Stomach (tissue), 9 donors: ENCODE data around the gene ADAM19. TPM values are rescaled to one million over a fixed set of nuclear protein-coding genes. Genes with fewer than 3 reads are reported as not detected.

ENCODE experiments used
- DNase-seq, 2 donors: peaks; one replicate each; pipeline versions ENCODE4 v3.0.0 to v3.0.0-alpha.2; 2013 to 2019
- H3K27ac ChIP-seq, 5 donors: fragments of 200-600 bp in 4 of 5; sonication (generic) in 4 of 5; one replicate each; pipeline ENCODE4 v1.5.1; 2013 to 2019; ENCODE audit warnings: mild to moderate bottlenecking in 1 of 5, moderate library complexity in 1 of 5
- H3K27me3 ChIP-seq, 3 donors: fragments of 200-600 bp; sonication (generic); one replicate each; pipeline ENCODE4 v1.5.1; 2017 to 2019; ENCODE audit warnings: mixed run types in 1 of 3
- H3K36me3 ChIP-seq, 4 donors: fragments of 200-600 bp; sonication (generic); 1 replicate in 3 of 4; 2 replicates in 1 of 4; pipeline ENCODE4 v1.5.1; 2016 to 2019
- H3K4me1 ChIP-seq, 4 donors: fragments of 200-600 bp; sonication (generic); one replicate each; pipeline ENCODE4 v1.5.1; 2016 to 2019
- H3K4me3 ChIP-seq, 4 donors: fragments of 200-600 bp; sonication (generic) in 3 of 4; one replicate each; pipeline ENCODE4 v1.5.1; 2016 to 2019; ENCODE audit warnings: mild to moderate bottlenecking in 1 of 4
- H3K9me3 ChIP-seq, 4 donors: fragments of 200-600 bp; sonication (generic); one replicate each; pipeline ENCODE4 v1.5.1; 2016 to 2019
- CTCF ChIP-seq, 7 experiments: fragments of 450-650 bp in 4 of 7; fragments of 200-600 bp in 3 of 7; sonication (generic) in 3 of 7; IDR thresholded peaks; one replicate each; pipeline ENCODE4 v1.5.1; 2016 to 2019; ENCODE audit warnings: antibody characterized with exemption in 7 of 7, control low read depth in 2 of 7, mild to moderate bottlenecking in 1 of 7
- EP300 ChIP-seq: sonication (generic); formaldehyde crosslinking; IDR thresholded peaks from one replicate; pipeline ENCODE4 v1.6.1; 2017; ENCODE audit warnings: antibody characterized with exemption
- POLR2A ChIP-seq, 4 donors: fragments of 450-650 bp; IDR thresholded peaks; one replicate each; pipeline ENCODE4 v1.6.1; 2016; ENCODE audit warnings: antibody characterized with exemption in 4 of 4, control low read depth in 2 of 4, mild to moderate bottlenecking in 1 of 4, moderate library complexity in 1 of 4
- POLR2AphosphoS5 ChIP-seq, 3 donors: sonication (generic); formaldehyde crosslinking; IDR thresholded peaks; one replicate each; pipeline ENCODE4 v1.6.1; 2016; ENCODE audit warnings: antibody characterized with exemption in 3 of 3
- WGBS, 5 donors: extraction: QIAGEN DNeasy Blood & Tissue Kit in 3 of 5; methylation state at CpG; one replicate each; pipeline versions ENCODE4 v1.1.5 to v1.1.7; 2013 to 2018; 5-methylcytosine and 5-hydroxymethylcytosine counted together
- intact Hi-C: fragments of 100-400 bp; cut with DNase I; formaldehyde crosslinking; loops from one replicate; pipeline ENCODE4 v1.15.1; 2023; ENCODE audit warnings: low total_unique reads
- polyA plus RNA-seq, 3 donors: library from polyadenylated mRNA; stranded (reverse); fragments of 200-250 nt; gene quantifications; one replicate each; pipeline ENCODE4 v1.2.3, GENCODE V29; 2013
- total RNA-seq, 5 donors: library from RNA; depleted of rRNA; stranded (reverse); fragments of >200 nt; gene quantifications; one replicate each; pipeline versions ENCODE4 v1.1.0 to v1.2.3, GENCODE V29; 2014 to 2016
- donor health status: healthy with polysubstance abuse.
- donor health status: Bipolar disorder and iron deficiency.
- donor health status: healthy.

The ADAM19 gene
- total and polyA plus RNA-seq, 8 donors = 1.2 to 42.8 (median 6.4) TPM

DNA sequence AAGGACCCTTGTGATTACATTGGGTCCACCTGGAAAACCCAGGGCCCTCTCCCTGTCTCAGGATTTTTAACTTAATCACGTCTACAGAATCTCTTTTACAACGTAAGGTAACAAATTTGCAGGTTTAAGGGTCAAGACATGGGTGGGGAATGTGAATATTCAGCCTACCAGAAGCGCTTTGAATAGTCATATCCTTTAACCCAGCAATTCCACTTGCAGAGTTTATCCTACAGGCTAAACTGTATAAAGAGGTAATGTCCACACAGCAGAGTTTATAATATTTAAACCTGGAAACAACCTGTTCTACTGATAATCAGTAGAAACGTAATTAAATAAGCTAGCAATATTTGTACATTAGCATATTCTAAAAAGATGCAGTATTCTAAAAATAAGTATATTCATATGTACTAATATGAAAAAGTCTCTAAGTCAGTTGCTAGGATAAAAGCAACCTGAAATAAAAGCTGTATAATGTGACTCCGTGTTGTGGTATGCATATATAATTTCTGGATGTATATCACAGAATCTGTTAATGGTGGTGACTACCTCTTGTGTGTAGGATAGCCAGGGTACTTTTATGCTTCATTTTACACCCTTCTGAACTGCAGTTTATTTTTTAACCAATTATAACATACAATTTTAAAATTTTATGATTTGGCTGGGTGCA, 129.7 kb downstream of the ADAM19 start:
- TF ChIP-seq EP300 (no peak), POLR2A (IDR thresholded peaks at IDR 0.05) (no peak), POLR2AphosphoS5 (IDR thresholded peaks at IDR 0.05) (no peak), CTCF (IDR thresholded peaks at IDR 0.05) (no peak)
- DNase-seq = no peak
- H3K9me3 ChIP-seq = no peaks in the 10 kb centered on the region
- H3K27ac ChIP-seq = no peak overlapping the region
- no peaks in the 10 kb centered on the region for H3K27me3 ChIP-seq
- intact Hi-C loops = no loop called here
- H3K4me1 ChIP-seq = peaks cover 0 to 39% (median 14%) of the 10 kb centered on the region in 4 donors
- no peak overlapping the region for H3K4me3 ChIP-seq
- H3K36me3 ChIP-seq = no peaks in the 10 kb centered on the region
- WGBS, 5 donors = 71 to 85% (median 80%) methylated on average over 5 of the region's 5 CpGs

DNA sequence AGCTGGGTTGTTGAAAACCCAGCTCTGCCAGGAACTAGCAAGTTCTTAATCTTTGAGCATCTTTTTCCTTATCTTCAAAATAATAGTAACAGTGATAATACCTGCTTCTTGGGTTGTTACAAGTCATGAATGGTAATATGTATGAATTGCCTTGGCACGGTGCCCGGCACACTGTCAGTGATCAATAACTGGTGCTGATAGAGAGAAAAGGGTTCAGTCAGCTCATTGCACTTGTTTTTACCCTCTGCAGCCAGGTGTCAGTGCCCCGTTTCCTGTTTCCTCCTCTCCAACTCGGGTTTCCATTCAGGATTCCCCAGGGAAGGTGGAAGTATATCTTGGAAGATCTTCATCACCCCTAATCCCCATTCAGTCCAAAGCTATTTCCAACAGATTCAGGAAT, 131.4 kb downstream of the ADAM19 start:
- TF ChIP-seq POLR2A (IDR thresholded peaks at IDR 0.05) = no peak
- TF ChIP-seq POLR2AphosphoS5 (IDR thresholded peaks at IDR 0.05) = no peak
- no peak for TF ChIP-seq EP300
- no peak for TF ChIP-seq CTCF (IDR thresholded peaks at IDR 0.05)
- Histone ChIP-seq H3K9me3 (no peaks in the 10 kb centered on the region), H3K4me3 (no peak overlapping the region), H3K27me3 (no peaks in the 10 kb centered on the region), H3K36me3 (no peaks in the 10 kb centered on the region), H3K27ac (no peak overlapping the region), H3K4me1 (peaks cover 0 to 30% (median 8%) of the 10 kb centered on the region in 4 donors)
- 39 to 57% (median 45%) methylated on average over 4 of the region's 4 CpGs for WGBS, 5 donors
- no peak for DNase-seq
- intact Hi-C loops = no loop called here

GRCh38 chr5:157443041-157443549, 132.5 kb downstream of the ADAM19 start:
- TF ChIP-seq POLR2A (IDR thresholded peaks at IDR 0.05) (no peak), EP300 (no peak), POLR2AphosphoS5 (IDR thresholded peaks at IDR 0.05) (no peak), CTCF (IDR thresholded peaks at IDR 0.05) (no peak)
- Histone ChIP-seq H3K27ac (no peak overlapping the region), H3K4me3 (no peak overlapping the region), H3K36me3 (no peaks in the 10 kb centered on the region), H3K27me3 (no peaks in the 10 kb centered on the region), H3K9me3 (no peaks in the 10 kb centered on the region), H3K4me1 (peaks cover 0 to 19% (median 3%) of the 10 kb centered on the region in 4 donors)
- WGBS, 5 donors = 63 to 75% (median 68%) methylated on average over 7 of the region's 7 CpGs
- intact Hi-C loops = no loop called here
- peak in 1 of 2 donors; percentile 83 for DNase-seq

- H3K36me3 ChIP-seq = no peaks in the 10 kb centered on the region
- no peak overlapping the region for H3K27ac ChIP-seq
- no peaks in the 10 kb centered on the region for H3K4me1 ChIP-seq
- DNase-seq = no peak
- no peaks in the 10 kb centered on the region for H3K27me3 ChIP-seq
- H3K9me3 ChIP-seq = no peaks in the 10 kb centered on the region
- 92 to 96% (median 95%) methylated on average over 4 of the region's 4 CpGs for WGBS, 5 donors
- no peak overlapping the region for H3K4me3 ChIP-seq
- TF ChIP-seq CTCF (IDR thresholded peaks at IDR 0.05) = no peak
- intact Hi-C loops = loop anchor here (5.0 to 10.0 kb wide), 2 partner anchors 38 to 291 kb away; no protein-coding TSS in a partner anchor
These were observed 141.5 kb downstream of the ADAM19 start for GRCh38 chr5:157434096-157434495.
